ENCODE measurements around the gene SRXN1. TPM values are rescaled to one million over a fixed set of nuclear protein-coding genes. Genes with fewer than 3 reads are reported as not detected.

Gene SRXN1
- total RNA-seq, 1 donor from 2014 or later: 13.3 TPM

DNA sequence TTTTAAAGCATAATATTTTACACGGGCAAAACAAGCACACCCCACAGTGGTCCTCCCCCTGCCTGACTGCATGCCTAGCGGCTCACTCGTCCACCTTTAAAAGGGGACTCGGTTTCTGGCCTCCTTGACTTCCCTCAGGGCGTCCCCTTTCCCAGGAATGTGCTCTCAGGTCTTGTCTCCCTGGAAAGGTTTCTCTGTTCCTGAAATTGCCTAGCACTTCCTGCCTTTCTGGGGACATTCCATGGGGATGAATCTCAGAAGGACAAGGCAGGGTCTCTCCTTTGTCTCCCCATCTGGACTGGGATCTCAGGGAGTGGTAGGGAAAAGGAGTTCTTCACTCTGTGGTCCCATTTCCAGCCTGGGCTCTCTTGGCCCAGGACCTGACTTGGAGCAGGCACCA is 47.8 kb downstream of the SRXN1 start:
- H3K4me1 Mint-ChIP-seq: peaks cover 7% of the 10 kb centered on the region
- no peak overlapping the region for H3K27ac Mint-ChIP-seq
- no peaks in the 10 kb centered on the region for H3K36me3 Mint-ChIP-seq
- TF ChIP-seq, protein P1, sequence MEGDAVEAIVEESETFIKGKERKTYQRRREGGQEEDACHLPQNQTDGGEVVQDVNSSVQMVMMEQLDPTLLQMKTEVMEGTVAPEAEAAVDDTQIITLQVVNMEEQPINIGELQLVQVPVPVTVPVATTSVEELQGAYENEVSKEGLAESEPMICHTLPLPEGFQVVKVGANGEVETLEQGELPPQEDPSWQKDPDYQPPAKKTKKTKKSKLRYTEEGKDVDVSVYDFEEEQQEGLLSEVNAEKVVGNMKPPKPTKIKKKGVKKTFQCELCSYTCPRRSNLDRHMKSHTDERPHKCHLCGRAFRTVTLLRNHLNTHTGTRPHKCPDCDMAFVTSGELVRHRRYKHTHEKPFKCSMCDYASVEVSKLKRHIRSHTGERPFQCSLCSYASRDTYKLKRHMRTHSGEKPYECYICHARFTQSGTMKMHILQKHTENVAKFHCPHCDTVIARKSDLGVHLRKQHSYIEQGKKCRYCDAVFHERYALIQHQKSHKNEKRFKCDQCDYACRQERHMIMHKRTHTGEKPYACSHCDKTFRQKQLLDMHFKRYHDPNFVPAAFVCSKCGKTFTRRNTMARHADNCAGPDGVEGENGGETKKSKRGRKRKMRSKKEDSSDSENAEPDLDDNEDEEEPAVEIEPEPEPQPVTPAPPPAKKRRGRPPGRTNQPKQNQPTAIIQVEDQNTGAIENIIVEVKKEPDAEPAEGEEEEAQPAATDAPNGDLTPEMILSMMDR (IDR thresholded peaks at IDR 0.05; ENCODE audit: unreplicated experiment): no peak
- no peak for DNase-seq (ENCODE audit: low spot score in 2 of 2, unreplicated experiment in 2 of 2)
- peaks cover 32% of the 10 kb centered on the region for H3K27me3 Mint-ChIP-seq (ENCODE audit: low read depth)
- H3K4me3 Mint-ChIP-seq: no peak overlapping the region
- no peaks in the 10 kb centered on the region for H3K9me3 Mint-ChIP-seq

DNA sequence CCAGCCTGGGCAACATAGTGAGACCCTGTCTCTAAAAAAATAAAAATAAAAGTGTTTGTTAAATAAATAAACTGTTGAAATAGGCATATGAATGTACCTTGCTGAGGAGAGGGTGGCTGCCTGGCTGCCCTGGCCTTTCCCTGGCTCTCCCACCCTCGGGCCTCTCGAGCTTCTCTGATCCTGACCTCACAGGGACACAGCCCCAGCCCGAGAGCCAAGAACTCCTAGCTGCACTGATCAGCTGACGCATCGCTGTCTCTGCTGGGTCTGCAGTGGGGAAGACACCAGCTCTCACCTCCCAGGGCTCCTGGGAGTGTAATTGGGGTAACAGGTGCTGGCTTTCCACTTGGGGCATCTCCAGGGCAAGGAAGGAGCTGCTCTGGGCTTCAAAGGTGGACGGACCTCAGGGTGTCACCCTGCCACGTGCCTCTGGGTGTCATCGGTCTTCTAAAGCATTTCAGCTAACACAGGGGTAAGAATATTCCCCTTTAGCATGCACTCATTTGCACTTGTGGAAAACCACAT is 49.8 kb downstream of the SRXN1 start:
- no peak for DNase-seq (ENCODE audit: low spot score in 2 of 2, unreplicated experiment in 2 of 2)
- Mint-ChIP-seq H3K36me3 (no peaks in the 10 kb centered on the region), H3K27me3 (ENCODE audit: low read depth) (peaks cover 19% of the 10 kb centered on the region), H3K4me3 (no peak overlapping the region), H3K27ac (no peak overlapping the region), H3K9me3 (no peaks in the 10 kb centered on the region), H3K4me1 (peaks cover 7% of the 10 kb centered on the region)
- TF ChIP-seq, protein P1 (IDR thresholded peaks at IDR 0.05; ENCODE audit: unreplicated experiment): no peak

DNA sequence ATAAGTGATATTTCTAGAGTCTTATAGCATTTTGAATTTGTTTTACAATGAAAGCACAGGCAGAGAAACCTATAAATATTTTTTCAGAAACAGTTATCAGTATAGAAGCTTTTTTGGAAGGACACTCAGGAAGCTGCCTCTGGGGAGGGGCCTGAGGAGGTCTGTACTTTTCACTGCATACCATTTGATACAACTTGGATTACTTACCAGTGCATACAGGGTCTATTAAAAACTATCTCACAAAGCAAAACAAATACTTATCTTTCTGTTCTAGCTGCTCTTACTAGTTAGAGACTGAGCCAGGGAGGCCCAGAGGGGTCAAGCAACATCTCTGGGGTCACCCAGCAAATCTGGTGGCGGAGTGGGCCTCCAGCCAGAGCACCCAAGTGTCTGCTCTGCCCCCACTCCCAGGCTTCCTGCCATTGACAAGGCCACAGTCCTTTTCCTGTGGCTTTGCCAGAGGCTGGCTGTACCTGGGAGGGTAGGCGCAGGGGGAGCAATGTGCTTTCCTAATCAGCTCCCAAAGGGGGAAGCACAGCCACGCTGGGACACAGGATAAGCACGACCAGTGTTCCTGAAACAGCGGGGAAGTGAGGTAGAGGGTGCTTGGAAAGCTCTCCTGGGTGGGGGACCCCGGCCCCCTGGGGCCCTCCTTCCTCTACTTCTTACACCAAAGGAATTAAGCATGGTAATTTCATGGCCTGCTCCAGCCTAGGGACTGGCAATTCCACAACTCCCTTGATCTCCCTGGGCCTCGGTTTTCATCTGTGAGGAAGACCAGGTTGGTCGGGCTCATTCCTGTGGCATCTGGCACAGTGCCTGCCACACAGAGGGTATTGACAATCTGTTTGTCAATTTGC is 50.7 kb downstream of the SRXN1 start:
- Mint-ChIP-seq H3K4me1 (peaks cover 7% of the 10 kb centered on the region), H3K4me3 (no peak overlapping the region), H3K27me3 (ENCODE audit: low read depth) (peaks cover 11% of the 10 kb centered on the region), H3K27ac (peak overlapping the region; percentile 2), H3K9me3 (no peaks in the 10 kb centered on the region), H3K36me3 (no peaks in the 10 kb centered on the region)
- no peak for DNase-seq (ENCODE audit: low spot score in 2 of 2, unreplicated experiment in 2 of 2)
- TF ChIP-seq, protein P1 (IDR thresholded peaks at IDR 0.05; ENCODE audit: unreplicated experiment): no peak

DNA sequence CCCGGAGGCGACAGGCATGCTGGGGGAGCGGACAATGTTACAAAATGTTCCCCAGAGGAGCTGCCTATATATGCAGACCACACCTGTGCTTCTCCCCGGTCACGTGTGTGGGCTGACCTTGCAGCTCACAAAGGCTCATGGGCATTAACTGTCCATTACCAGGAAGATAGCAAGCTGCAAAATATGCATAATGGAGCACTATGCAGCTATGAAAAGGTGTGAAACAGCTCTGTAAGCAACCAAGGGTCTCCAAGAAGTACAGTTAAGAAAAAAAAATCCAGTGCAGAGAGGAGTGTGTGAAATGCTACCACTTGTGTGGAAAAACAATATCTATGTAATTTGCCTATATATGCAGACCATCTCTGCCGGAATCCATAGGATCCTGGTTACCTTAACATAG is 52.3 kb downstream of the SRXN1 start:
- Mint-ChIP-seq H3K4me3 (no peak overlapping the region), H3K27ac (no peak overlapping the region), H3K36me3 (no peaks in the 10 kb centered on the region), H3K27me3 (ENCODE audit: low read depth) (peaks cover 4% of the 10 kb centered on the region), H3K9me3 (no peaks in the 10 kb centered on the region), H3K4me1 (peaks cover 7% of the 10 kb centered on the region)
- DNase-seq (ENCODE audit: low spot score in 2 of 2, unreplicated experiment in 2 of 2): no peak
- TF ChIP-seq, protein P1 (IDR thresholded peaks at IDR 0.05; ENCODE audit: unreplicated experiment): no peak

DNA sequence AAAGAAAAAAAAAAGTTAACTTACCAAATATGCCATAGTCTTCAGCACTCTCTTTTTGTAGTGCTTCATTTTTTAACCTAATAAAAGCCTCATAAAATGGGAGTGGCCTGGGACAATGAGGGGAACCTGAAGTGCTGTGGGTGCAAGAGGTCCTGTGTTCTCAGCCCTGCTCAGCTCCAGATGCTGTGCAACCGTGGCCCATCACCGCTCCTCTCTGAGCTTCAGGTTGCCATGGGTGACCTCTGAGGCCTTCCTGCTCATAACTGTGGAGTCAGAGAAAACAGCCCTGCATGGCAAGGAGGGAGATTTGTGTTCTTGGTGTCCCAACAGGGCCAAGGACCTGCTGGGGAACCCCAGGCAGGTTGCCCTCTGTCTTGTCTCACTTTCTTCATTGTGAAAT is 52.9 kb downstream of the SRXN1 start:
- TF ChIP-seq, protein P1 (IDR thresholded peaks at IDR 0.05; ENCODE audit: unreplicated experiment): no peak

More for the DNA sequence above, 52.9 kb downstream of the SRXN1 start:
- Mint-ChIP-seq H3K4me3 (no peak overlapping the region), H3K36me3 (no peaks in the 10 kb centered on the region), H3K27me3 (ENCODE audit: low read depth) (peaks cover 2% of the 10 kb centered on the region), H3K27ac (no peak overlapping the region), H3K4me1 (peaks cover 9% of the 10 kb centered on the region), H3K9me3 (no peaks in the 10 kb centered on the region)
- DNase-seq (ENCODE audit: low spot score in 2 of 2, unreplicated experiment in 2 of 2): no peak

Data from mesothelial cell of epicardium (in vitro differentiated cells).